Calu3 (cell line): ENCODE results near the gene NAV2. TPM values are rescaled to one million over a fixed set of nuclear protein-coding genes. Genes with fewer than 3 reads are reported as not detected.

Experiments
- BruUV-seq: library from RNA; stranded (reverse); fragments of 400-500 nt; replicated peaks from 2 replicates; lab custom pipeline; 2021; lab: Mats Ljungman, UMichigan
- CTCF ChIA-PET: fragments of 300-600 bp; sonication (Branson Sonifier 250); formaldehyde crosslinking; loops from one replicate; lab custom pipeline; 2022; ENCODE audit warnings: antibody characterized with exemption; lab: Charles Lee
- DNase-seq: peaks from one replicate; pipeline ENCODE4 v3.0.0; 2022
- H3K27ac Mint-ChIP-seq: one replicate; pipeline ENCODE4 v1.8.0; 2022; ENCODE audit warnings: mixed read lengths; ENCODE audit not compliant: unreplicated experiment
- H3K27me3 Mint-ChIP-seq: one replicate; pipeline ENCODE4 v1.8.0; 2022; ENCODE audit warnings: mixed read lengths; ENCODE audit not compliant: unreplicated experiment
- H3K36me3 Mint-ChIP-seq: one replicate; pipeline ENCODE4 v1.8.0; 2022; ENCODE audit warnings: mild to moderate bottlenecking, moderate library complexity, mixed read lengths; ENCODE audit not compliant: insufficient read depth, unreplicated experiment
- H3K4me1 Mint-ChIP-seq: one replicate; pipeline ENCODE4 v1.8.0; 2022; ENCODE audit warnings: mild to moderate bottlenecking, low read depth, mixed read lengths; ENCODE audit not compliant: unreplicated experiment
- H3K4me3 Mint-ChIP-seq: one replicate; pipeline ENCODE4 v1.8.0; 2022; ENCODE audit warnings: mild to moderate bottlenecking, low read depth, moderate library complexity, mixed read lengths; ENCODE audit not compliant: unreplicated experiment
- H3K9me3 Mint-ChIP-seq: one replicate; pipeline ENCODE4 v1.8.0; 2022; ENCODE audit warnings: low read depth, mixed read lengths; ENCODE audit not compliant: unreplicated experiment
- CTCF ChIP-seq: fragments of 200-600 bp; IDR thresholded peaks from one replicate; pipeline ENCODE4 v1.8.0; 2022; ENCODE audit warnings: antibody characterized with exemption; ENCODE audit not compliant: unreplicated experiment
- intact Hi-C: fragments of 100-400 bp; cut with micrococcal nuclease; formaldehyde crosslinking; loops from one replicate; pipeline ENCODE4 v1.10.0; 2022; ENCODE audit not compliant: unreplicated experiment
- total RNA-seq: library from RNA; stranded (reverse); gene quantifications from 2 replicates; pipeline ENCODE4 v1.2.3, GENCODE V29; 2022

The NAV2 gene
- total RNA-seq, 1 experiment from 2014 or later: 21.4 TPM

GRCh38 chr11:19980957-19981669 is 268.5 kb downstream of the NAV2 start:
- H3K36me3 Mint-ChIP-seq: peaks cover 33% of the 10 kb centered on the region
- TF ChIP-seq CTCF: no peak
- H3K4me3 Mint-ChIP-seq: no peak overlapping the region
- peaks cover 57% of the 10 kb centered on the region for H3K4me1 Mint-ChIP-seq
- CTCF ChIA-PET: no interaction called here
- no peaks in the 10 kb centered on the region for H3K9me3 Mint-ChIP-seq
- H3K27me3 Mint-ChIP-seq: no peaks in the 10 kb centered on the region
- H3K27ac Mint-ChIP-seq: peak overlapping the region; percentile 98
- intact Hi-C loops: no loop called here
- no TSS peak for BruUV-seq
- DNase-seq: no peak

- peak overlapping the region; percentile 57 for H3K27ac Mint-ChIP-seq
Observed at GRCh38 chr11:19982774-19983495, 270.3 kb downstream of the NAV2 start.

GRCh38 chr11:19984048-19984742 is 271.6 kb downstream of the NAV2 start:
- intact Hi-C loops: no loop called here
- Mint-ChIP-seq H3K4me3 (no peak overlapping the region), H3K36me3 (peaks cover 25% of the 10 kb centered on the region), H3K4me1 (peaks cover 57% of the 10 kb centered on the region), H3K9me3 (no peaks in the 10 kb centered on the region), H3K27me3 (no peaks in the 10 kb centered on the region), H3K27ac (peak overlapping the region; percentile 57)
- CTCF ChIA-PET: no interaction called here
- no peak for DNase-seq
- no peak for TF ChIP-seq CTCF
- BruUV-seq: no TSS peak

More at GRCh38 chr11:19982774-19983495, 270.3 kb downstream of the NAV2 start:
- no TSS peak for BruUV-seq
- intact Hi-C loops: no loop called here
- TF ChIP-seq CTCF: no peak
- Mint-ChIP-seq H3K36me3 (peaks cover 33% of the 10 kb centered on the region), H3K4me1 (peaks cover 55% of the 10 kb centered on the region), H3K4me3 (no peak overlapping the region), H3K27me3 (no peaks in the 10 kb centered on the region), H3K9me3 (no peaks in the 10 kb centered on the region)
- CTCF ChIA-PET: interaction anchor here (0.7 to 1.0 kb wide), 2 partner anchors 12 to 420 kb away, joined by 3 to 4 read pairs; no protein-coding TSS in a partner anchor
- no peak for DNase-seq

- DNase-seq: no peak
- H3K9me3 Mint-ChIP-seq: no peaks in the 10 kb centered on the region
- H3K36me3 Mint-ChIP-seq: peaks cover 19% of the 10 kb centered on the region
- H3K4me3 Mint-ChIP-seq: no peak overlapping the region
- H3K4me1 Mint-ChIP-seq: peaks cover 50% of the 10 kb centered on the region
- no peak for TF ChIP-seq CTCF
- intact Hi-C loops: no loop called here
- H3K27me3 Mint-ChIP-seq: no peaks in the 10 kb centered on the region
- no peak overlapping the region for H3K27ac Mint-ChIP-seq
- no TSS peak for BruUV-seq
- CTCF ChIA-PET: no interaction called here
Observed at GRCh38 chr11:19985111-19985510, 272.5 kb downstream of the NAV2 start.
